Mesothelial cell of epicardium (in vitro differentiated cells): ENCODE data around the gene FNDC3B. TPM values are rescaled to one million over a fixed set of nuclear protein-coding genes. Genes with fewer than 3 reads are reported as not detected.

Experiments
- DNase-seq, 2 experiments: peaks; one replicate each; pipeline ENCODE4 v3.0.0; 2021; ENCODE audit warnings: low spot score in 2 of 2; ENCODE audit not compliant: unreplicated experiment in 2 of 2
- H3K27ac Mint-ChIP-seq: 2 replicates; pipeline ENCODE4 v1.8.0; 2021; ENCODE audit warnings: mixed read lengths
- H3K27me3 Mint-ChIP-seq: 2 replicates; pipeline ENCODE4 v1.8.0; 2021; ENCODE audit warnings: low read depth, mixed read lengths
- H3K36me3 Mint-ChIP-seq: 2 replicates; pipeline ENCODE4 v1.8.0; 2021; ENCODE audit warnings: mixed read lengths
- H3K4me1 Mint-ChIP-seq: 2 replicates; pipeline ENCODE4 v1.8.0; 2021; ENCODE audit warnings: mixed read lengths
- H3K4me3 Mint-ChIP-seq: 2 replicates; pipeline ENCODE4 v1.8.0; 2021; ENCODE audit warnings: mild to moderate bottlenecking, moderate library complexity, mixed read lengths
- H3K9me3 Mint-ChIP-seq: 2 replicates; pipeline ENCODE4 v1.8.0; 2021; ENCODE audit warnings: mixed read lengths
- total RNA-seq: library from RNA; stranded (reverse); gene quantifications from 3 replicates; pipeline ENCODE4 v1.2.1, GENCODE V29; 2021
- TF ChIP-seq, protein P1 (sequence below): fragments of 200-600 bp; sonication (generic); IDR thresholded peaks from one replicate; pipeline ENCODE4 v1.5.0; 2021; ENCODE audit warnings: antibody characterized with exemption; ENCODE audit not compliant: unreplicated experiment

FNDC3B gene
- total RNA-seq, 1 donor from 2014 or later = 131 TPM

- peaks cover 8% of the 10 kb centered on the region for H3K36me3 Mint-ChIP-seq
- no peaks in the 10 kb centered on the region for H3K9me3 Mint-ChIP-seq
- no peak overlapping the region for H3K4me3 Mint-ChIP-seq
- H3K27ac Mint-ChIP-seq = no peak overlapping the region
- no peaks in the 10 kb centered on the region for H3K27me3 Mint-ChIP-seq
- peaks cover 27% of the 10 kb centered on the region for H3K4me1 Mint-ChIP-seq
- TF ChIP-seq, protein P1, sequence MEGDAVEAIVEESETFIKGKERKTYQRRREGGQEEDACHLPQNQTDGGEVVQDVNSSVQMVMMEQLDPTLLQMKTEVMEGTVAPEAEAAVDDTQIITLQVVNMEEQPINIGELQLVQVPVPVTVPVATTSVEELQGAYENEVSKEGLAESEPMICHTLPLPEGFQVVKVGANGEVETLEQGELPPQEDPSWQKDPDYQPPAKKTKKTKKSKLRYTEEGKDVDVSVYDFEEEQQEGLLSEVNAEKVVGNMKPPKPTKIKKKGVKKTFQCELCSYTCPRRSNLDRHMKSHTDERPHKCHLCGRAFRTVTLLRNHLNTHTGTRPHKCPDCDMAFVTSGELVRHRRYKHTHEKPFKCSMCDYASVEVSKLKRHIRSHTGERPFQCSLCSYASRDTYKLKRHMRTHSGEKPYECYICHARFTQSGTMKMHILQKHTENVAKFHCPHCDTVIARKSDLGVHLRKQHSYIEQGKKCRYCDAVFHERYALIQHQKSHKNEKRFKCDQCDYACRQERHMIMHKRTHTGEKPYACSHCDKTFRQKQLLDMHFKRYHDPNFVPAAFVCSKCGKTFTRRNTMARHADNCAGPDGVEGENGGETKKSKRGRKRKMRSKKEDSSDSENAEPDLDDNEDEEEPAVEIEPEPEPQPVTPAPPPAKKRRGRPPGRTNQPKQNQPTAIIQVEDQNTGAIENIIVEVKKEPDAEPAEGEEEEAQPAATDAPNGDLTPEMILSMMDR = no peak
- DNase-seq = no peak
Observed at GRCh38 chr3:172225215-172225707, 185.9 kb downstream of the FNDC3B start.

- peaks cover 26% of the 10 kb centered on the region for H3K4me1 Mint-ChIP-seq
- DNase-seq = no peak
- no peak overlapping the region for H3K4me3 Mint-ChIP-seq
- TF ChIP-seq, protein P1 = no peak
- H3K9me3 Mint-ChIP-seq = no peaks in the 10 kb centered on the region
- H3K27ac Mint-ChIP-seq = no peak overlapping the region
- H3K36me3 Mint-ChIP-seq = peaks cover 18% of the 10 kb centered on the region
- no peaks in the 10 kb centered on the region for H3K27me3 Mint-ChIP-seq
Observed at GRCh38 chr3:172226831-172227230, 187.5 kb downstream of the FNDC3B start.

DNA sequence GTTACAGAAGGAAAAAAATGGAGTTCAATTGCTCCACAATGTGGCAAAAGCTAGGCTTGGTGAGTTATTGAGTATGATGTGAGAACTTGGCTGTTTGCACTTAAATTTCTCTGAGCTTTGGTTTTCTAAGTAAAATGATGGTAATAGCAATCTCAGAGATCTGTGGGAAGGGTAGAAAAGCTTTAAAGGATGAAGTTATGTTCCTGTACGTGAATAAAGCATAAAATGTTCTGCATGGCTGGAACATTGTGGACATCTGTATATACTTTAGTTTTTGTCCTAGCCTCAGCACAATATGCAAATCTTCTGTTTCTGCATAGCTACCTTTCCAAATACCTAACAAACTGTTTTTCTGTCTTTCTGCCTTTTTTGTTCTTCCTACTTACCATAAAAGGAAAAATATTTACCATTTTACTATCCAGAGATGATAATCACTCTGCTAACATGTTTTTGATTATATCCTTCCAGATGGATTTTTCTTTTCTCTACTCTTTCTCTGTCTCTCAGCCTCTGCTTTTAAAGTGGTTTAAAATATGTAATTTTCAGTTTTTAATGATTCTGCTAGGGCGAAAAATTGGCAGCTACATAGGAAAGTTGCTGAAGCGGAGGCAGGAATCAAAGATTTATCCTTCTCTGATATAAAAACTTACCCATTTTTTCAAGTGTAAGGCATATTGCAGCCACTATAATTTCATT lies 188.1 kb downstream of the FNDC3B start:
- Mint-ChIP-seq H3K27me3 (no peaks in the 10 kb centered on the region), H3K4me3 (no peak overlapping the region), H3K36me3 (peaks cover 18% of the 10 kb centered on the region), H3K4me1 (peaks cover 26% of the 10 kb centered on the region), H3K27ac (peak overlapping the region; percentile 73), H3K9me3 (no peaks in the 10 kb centered on the region)
- TF ChIP-seq, protein P1 = no peak
- no peak for DNase-seq

- H3K4me3 Mint-ChIP-seq = no peak overlapping the region
Observed at GRCh38 chr3:172228036-172228415, 188.6 kb downstream of the FNDC3B start.

DNA sequence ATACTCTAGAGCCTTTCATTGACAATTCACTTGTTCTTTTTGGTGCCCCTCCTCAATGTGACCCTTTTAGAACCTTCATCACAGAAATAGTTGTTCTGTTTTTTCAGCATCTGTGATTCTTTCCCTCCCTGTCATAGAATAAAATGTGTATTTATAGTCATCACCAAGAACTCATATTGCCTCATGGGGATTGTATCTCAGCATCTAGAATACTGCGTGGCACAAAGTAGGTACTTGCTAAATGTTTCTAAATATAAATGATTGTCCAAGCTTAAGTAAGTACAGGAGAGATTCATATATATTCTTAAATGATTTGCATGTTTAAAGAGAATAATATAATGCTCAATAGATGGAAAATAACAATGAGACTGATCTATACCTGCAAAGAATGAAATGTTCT lies 190.1 kb downstream of the FNDC3B start:
- Mint-ChIP-seq H3K36me3 (peaks cover 23% of the 10 kb centered on the region), H3K4me1 (peaks cover 16% of the 10 kb centered on the region), H3K27ac (no peak overlapping the region), H3K9me3 (no peaks in the 10 kb centered on the region), H3K27me3 (no peaks in the 10 kb centered on the region), H3K4me3 (no peak overlapping the region)
- DNase-seq = no peak
- TF ChIP-seq, protein P1 = no peak

More at GRCh38 chr3:172228036-172228415, 188.6 kb downstream of the FNDC3B start:
- no peak for DNase-seq
- Mint-ChIP-seq H3K27ac (peak overlapping the region; percentile 73), H3K36me3 (peaks cover 18% of the 10 kb centered on the region), H3K4me1 (peaks cover 21% of the 10 kb centered on the region), H3K9me3 (no peaks in the 10 kb centered on the region), H3K27me3 (no peaks in the 10 kb centered on the region)
- TF ChIP-seq, protein P1 = no peak
